HUES48 (cell line): Measurements from ENCODE around the gene RPL22.

Experiments
- H3K27ac ChIP-seq: one replicate; pipeline ENCODE4 v1.7.0; 2013; ENCODE audit warnings: low read depth, low read length, inconsistent platforms
- H3K27me3 ChIP-seq: 2 replicates; pipeline ENCODE4 v1.6.1; 2013; ENCODE audit warnings: mild to moderate bottlenecking, low read length; ENCODE audit not compliant: control insufficient read depth, insufficient read depth
- H3K36me3 ChIP-seq: 2 replicates; pipeline ENCODE4 v1.6.1; 2013; ENCODE audit warnings: low read length; ENCODE audit not compliant: control insufficient read depth, insufficient read depth
- H3K4me1 ChIP-seq: 2 replicates; pipeline ENCODE4 v1.6.1; 2013; ENCODE audit warnings: mild to moderate bottlenecking, low read length; ENCODE audit not compliant: control insufficient read depth, insufficient read depth
- H3K4me3 ChIP-seq: 2 replicates; pipeline ENCODE4 v1.5.1; 2013; ENCODE audit warnings: mild to moderate bottlenecking, low read depth, low read length
- H3K9ac ChIP-seq: 2 replicates; pipeline ENCODE4 v1.6.1; 2013; ENCODE audit warnings: mild to moderate bottlenecking, low read depth, low read length, moderate library complexity
- H3K9me3 ChIP-seq: 2 replicates; pipeline ENCODE4 v1.6.1; 2013; ENCODE audit warnings: low read length; ENCODE audit not compliant: control insufficient read depth, insufficient read depth

RPL22 gene

GRCh38 chr1:6199298-6200187 lies at the start of gene RPL22:
RPL22 (minus strand) TSS chr1:6199595; CDS start chr1:6199573, 22 bp downstream.
- Histone ChIP-seq H3K4me3 (peak within 1 kb of the TSS; percentile 89), H3K27ac (peak within 1 kb of the TSS; percentile 91), H3K9ac (peak within 1 kb of the TSS; percentile 97), H3K27me3 (no peaks in the 10 kb centered on the region), H3K4me1 (peaks cover 16% of the 10 kb centered on the region), H3K9me3 (no peaks in the 10 kb centered on the region), H3K36me3 (peaks cover 35% of the 10 kb centered on the region)

DNA sequence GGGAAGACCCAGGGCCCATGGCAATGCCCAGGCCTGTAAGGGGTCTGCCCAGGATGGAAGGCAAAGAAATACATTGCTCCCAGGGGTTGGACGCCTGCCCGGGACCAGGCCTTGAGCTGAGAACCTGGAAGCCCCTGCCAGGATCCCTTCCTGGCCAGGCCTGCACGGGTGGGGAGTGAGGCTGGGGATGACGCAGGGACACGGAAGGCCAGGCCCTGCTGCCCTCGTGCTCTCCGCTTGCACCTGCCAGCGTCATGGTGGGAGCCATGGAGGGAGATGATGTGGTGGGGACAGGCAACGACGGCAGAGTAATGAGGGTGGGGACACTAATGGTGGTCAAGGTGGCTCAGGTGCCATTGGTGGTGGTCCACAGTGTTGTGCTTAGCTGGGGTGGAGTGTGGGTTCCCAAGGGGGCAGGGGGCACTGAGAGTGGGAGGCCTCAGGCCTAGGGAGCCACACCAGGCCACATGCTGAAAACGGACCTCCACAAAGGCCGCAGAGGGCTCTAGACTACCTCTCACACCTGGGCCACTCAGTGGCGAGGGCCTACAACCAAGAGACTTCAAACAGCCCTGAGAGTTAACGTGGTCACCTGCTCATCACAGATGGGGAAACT lies 48.9 kb upstream of the RPL22 start:
- H3K36me3 ChIP-seq = no peaks in the 10 kb centered on the region
- H3K4me1 ChIP-seq = peaks cover 9% of the 10 kb centered on the region; the same call in 1 of the 2 replicates
- H3K27ac ChIP-seq = no peak overlapping the region
- H3K27me3 ChIP-seq = peaks cover 60% of the 10 kb centered on the region
- H3K9me3 ChIP-seq = no peaks in the 10 kb centered on the region
- no peak overlapping the region for H3K4me3 ChIP-seq
- H3K9ac ChIP-seq = no peak overlapping the region

DNA sequence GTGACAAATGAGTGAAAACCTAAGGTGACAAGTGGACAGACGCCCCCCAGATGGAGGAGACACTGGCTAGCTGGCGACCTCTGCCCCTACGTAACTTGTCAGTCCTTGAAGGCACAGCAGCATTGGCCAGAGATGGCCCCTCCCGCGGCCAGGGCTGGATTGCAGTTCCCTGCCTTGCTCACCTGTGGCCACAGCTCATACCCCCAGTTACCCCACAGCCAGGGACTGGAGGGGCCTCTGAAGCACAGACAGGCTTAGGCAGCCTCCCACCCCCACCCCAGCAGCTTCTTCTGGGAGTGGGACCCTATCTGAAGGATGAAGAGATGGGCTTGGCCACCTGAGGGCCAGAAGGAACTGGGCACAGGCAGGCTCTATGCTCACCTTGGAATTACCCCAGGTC lies 48.3 kb upstream of the RPL22 start:
- Histone ChIP-seq H3K9me3 (no peaks in the 10 kb centered on the region), H3K27me3 (peaks cover 66% of the 10 kb centered on the region), H3K27ac (no peak overlapping the region), H3K4me3 (no peak overlapping the region), H3K9ac (no peak overlapping the region), H3K36me3 (no peaks in the 10 kb centered on the region), H3K4me1 (peaks cover 13% of the 10 kb centered on the region; the same call in 1 of the 2 replicates)

- peaks cover 58% of the 10 kb centered on the region for H3K27me3 ChIP-seq
- peaks cover 13% of the 10 kb centered on the region; the same call in 1 of the 2 replicates for H3K4me1 ChIP-seq
- peak overlapping the region; percentile 46 for H3K27ac ChIP-seq
- H3K9ac ChIP-seq = no peak overlapping the region; the same call in 1 of the 2 replicates
- H3K4me3 ChIP-seq = peak overlapping the region; percentile 69
- no peaks in the 10 kb centered on the region for H3K9me3 ChIP-seq
- H3K36me3 ChIP-seq = no peaks in the 10 kb centered on the region
Measured at GRCh38 chr1:6246497-6247467, 47.4 kb upstream of the RPL22 start.

- Histone ChIP-seq H3K4me1 (peaks cover 19% of the 10 kb centered on the region), H3K9ac (no peak overlapping the region; the same call in 1 of the 2 replicates), H3K27me3 (peaks cover 50% of the 10 kb centered on the region), H3K36me3 (no peaks in the 10 kb centered on the region), H3K27ac (peak overlapping the region; percentile 75), H3K4me3 (peak overlapping the region; percentile 69), H3K9me3 (no peaks in the 10 kb centered on the region)
Measured at GRCh38 chr1:6245869-6246496, 46.6 kb upstream of the RPL22 start.

- H3K4me3 ChIP-seq = peak overlapping the region; percentile 69
- peaks cover 26% of the 10 kb centered on the region for H3K4me1 ChIP-seq
- H3K27ac ChIP-seq = peak overlapping the region; percentile 75
- H3K9me3 ChIP-seq = no peaks in the 10 kb centered on the region
- peaks cover 43% of the 10 kb centered on the region for H3K27me3 ChIP-seq
- no peak overlapping the region for H3K9ac ChIP-seq
- no peaks in the 10 kb centered on the region for H3K36me3 ChIP-seq
Measured at GRCh38 chr1:6245086-6245868, 45.9 kb upstream of the RPL22 start.

DNA sequence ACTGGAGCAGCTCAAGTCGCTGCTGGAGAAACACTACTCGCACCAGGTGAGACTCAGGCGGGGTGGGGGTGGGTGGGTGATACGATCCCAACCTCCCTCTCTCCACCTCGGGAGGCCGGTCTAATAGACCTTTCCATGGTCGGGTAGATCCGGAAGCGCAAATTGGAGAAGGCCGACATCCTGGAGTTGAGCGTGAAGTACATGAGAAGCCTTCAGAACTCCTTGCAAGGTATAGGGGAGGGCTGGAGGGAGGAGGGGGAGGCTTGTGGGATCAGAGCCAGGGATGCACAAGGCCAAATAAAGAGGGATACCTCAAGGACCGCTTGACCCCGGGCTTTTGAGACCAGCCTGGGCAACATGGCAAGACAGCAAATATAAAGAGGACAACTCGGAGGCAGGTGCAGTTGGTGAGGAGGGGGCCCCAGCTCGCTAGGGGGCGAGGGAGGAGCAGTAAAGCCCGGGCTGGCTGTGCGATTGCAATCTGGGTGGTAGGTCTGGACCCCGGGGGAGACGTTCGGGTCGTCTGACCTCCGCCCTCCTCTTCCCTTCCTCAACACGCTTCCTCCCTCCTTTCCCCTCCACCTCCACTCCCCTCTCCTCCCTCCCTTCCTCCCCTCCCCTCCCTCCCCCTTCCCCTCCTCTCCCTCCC lies 45.1 kb upstream of the RPL22 start:
- no peaks in the 10 kb centered on the region for H3K36me3 ChIP-seq
- H3K27me3 ChIP-seq = peaks cover 36% of the 10 kb centered on the region
- H3K4me1 ChIP-seq = peaks cover 31% of the 10 kb centered on the region
- peak overlapping the region; percentile 69 for H3K4me3 ChIP-seq
- H3K9ac ChIP-seq = no peak overlapping the region
- H3K27ac ChIP-seq = no peak overlapping the region
- H3K9me3 ChIP-seq = no peaks in the 10 kb centered on the region

- H3K27ac ChIP-seq = no peak within 1 kb of the TSS
- peaks cover 34% of the 10 kb centered on the region for H3K4me1 ChIP-seq
- no peaks in the 10 kb centered on the region for H3K36me3 ChIP-seq
- H3K9me3 ChIP-seq = no peaks in the 10 kb centered on the region
- H3K27me3 ChIP-seq = peaks cover 32% of the 10 kb centered on the region
- H3K9ac ChIP-seq = no peak within 1 kb of the TSS
- peak within 1 kb of the TSS; percentile 69 for H3K4me3 ChIP-seq
Measured at GRCh38 chr1:6243993-6244392, 44.6 kb upstream of the RPL22 start, which contains the start of gene HES3. HES3 (plus strand) TSS chr1:6244179; CDS start chr1:6244366, 187 bp downstream.

DNA sequence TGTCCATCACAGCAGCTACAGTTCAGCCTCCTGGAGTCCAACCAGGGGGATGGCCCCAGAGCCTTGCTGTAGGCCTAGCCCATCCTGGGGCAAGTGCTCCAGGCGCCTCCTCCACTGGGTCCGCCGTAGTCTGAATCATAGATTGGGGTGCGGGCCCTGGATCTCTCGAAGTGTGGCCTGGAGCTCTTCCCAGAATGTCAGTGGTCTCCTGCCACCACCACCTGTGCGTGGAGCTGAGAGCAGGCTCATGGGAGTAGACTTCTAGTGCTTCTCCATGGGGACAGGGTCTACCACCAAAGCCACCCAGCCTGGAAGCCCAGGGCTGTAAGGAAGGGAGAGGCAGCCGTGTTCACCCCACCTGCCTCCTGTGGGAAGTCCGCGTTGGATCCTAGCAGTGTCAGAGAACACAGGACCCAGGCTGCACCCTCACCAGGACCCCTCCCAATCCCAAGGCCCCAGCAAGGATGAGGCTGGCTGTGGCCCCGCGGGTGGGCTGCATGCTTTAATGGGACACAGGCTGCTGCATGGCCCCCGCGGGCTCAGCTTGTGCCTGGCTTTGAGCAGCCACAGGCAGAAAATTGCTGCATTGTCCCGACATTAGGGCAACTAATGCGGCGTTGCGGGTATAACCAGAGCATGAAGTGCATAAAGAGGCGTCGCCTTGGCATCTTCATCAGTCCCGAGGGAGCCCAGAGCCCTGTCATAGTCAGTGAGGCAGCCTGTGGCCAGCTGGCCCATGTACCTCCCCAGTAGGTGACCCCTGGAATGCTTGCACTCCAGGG lies 43.8 kb upstream of the RPL22 start:
- Histone ChIP-seq H3K9ac (no peak overlapping the region), H3K4me3 (peak overlapping the region; percentile 69), H3K27me3 (peaks cover 25% of the 10 kb centered on the region), H3K4me1 (peaks cover 38% of the 10 kb centered on the region), H3K36me3 (no peaks in the 10 kb centered on the region), H3K27ac (no peak overlapping the region), H3K9me3 (no peaks in the 10 kb centered on the region)
